GM12878 (cell line): ENCODE results near the gene SLC2A2. TPM values are rescaled to one million over a fixed set of nuclear protein-coding genes. Genes with fewer than 3 reads are reported as not detected.

ENCODE experiments used
- ATAC-seq: fragments of 200-7000 bp; cut with Tn5 transposase; 3 replicates; pipeline ENCODE4 v1.9.1; 2020; ENCODE audit warnings: mild to moderate bottlenecking, moderate library complexity
- BruUV-seq: library from RNA; stranded (reverse); fragments of 400-500 nt; replicated peaks from 2 replicates; lab custom pipeline; 2021; lab: Mats Ljungman, UMichigan
- CTCF ChIA-PET: fragments of 300-600 bp; sonication (Branson Sonifier 250); formaldehyde crosslinking; extraction: SDS; loops from one replicate; lab custom pipeline; 2021; ENCODE audit warnings: inconsistent platforms; lab: Yijun Ruan, JAX
- POLR2A ChIA-PET: fragments of 350-600 bp; formaldehyde crosslinking; extraction: SDS; loops from one replicate; lab custom pipeline; 2021; ENCODE audit warnings: inconsistent platforms; lab: Charles Lee
- RAD21 ChIA-PET: fragments of 300-600 bp; sonication (Branson Sonifier 250); formaldehyde crosslinking; loops from one replicate; lab custom pipeline; 2023; ENCODE audit warnings: antibody characterized with exemption; ENCODE audit not compliant: unreplicated experiment; lab: Charles Lee
- SMC1A ChIA-PET: fragments of 300-600 bp; sonication (Branson Sonifier 250); formaldehyde crosslinking; loops from one replicate; lab custom pipeline; 2023; ENCODE audit not compliant: unreplicated experiment, uncharacterized antibody; lab: Charles Lee
- DNase-seq: peaks from one replicate; pipeline ENCODE4 v3.0.0-alpha.2; 2011; ENCODE audit warnings: low read depth, low spot score
- FAIRE-seq: peaks from 3 replicates; lab custom pipeline; 2011; peaks lifted over from hg19 to GRCh38; lab: Jason Lieb, UNC
- H2AFZ ChIP-seq: 2 replicates; pipeline ENCODE4 v1.6.0; 2011; ENCODE audit warnings: low read depth, low read length, control low read depth; ENCODE audit not compliant: control insufficient read depth
- H3K27ac ChIP-seq: 2 replicates; pipeline ENCODE4 v1.5.1; 2011; ENCODE audit warnings: control low read depth; ENCODE audit not compliant: control insufficient read depth, insufficient read depth
- H3K27me3 ChIP-seq, 2 experiments: replicated peaks in 1 of 2; 2 replicates each; pipeline versions ENCODE4 v1.6.0 to v1.6.1; 2011; ENCODE audit warnings: low read length in 1 of 2; ENCODE audit not compliant: control insufficient read depth in 2 of 2, insufficient read depth in 2 of 2
- H3K36me3 ChIP-seq, 2 experiments: 2 replicates each; pipeline ENCODE4 v1.5.1; 2011; ENCODE audit warnings: low read length in 1 of 2; ENCODE audit not compliant: control insufficient read depth in 2 of 2, insufficient read depth in 2 of 2
- H3K4me1 ChIP-seq: 2 replicates; pipeline ENCODE4 v1.6.1; 2011; ENCODE audit warnings: mild to moderate bottlenecking, low read length, moderate library complexity, mixed read lengths; ENCODE audit not compliant: control insufficient read depth, insufficient read depth
- H3K4me2 ChIP-seq: 2 replicates; pipeline ENCODE4 v1.6.0; 2011; ENCODE audit warnings: control low read depth; ENCODE audit not compliant: control insufficient read depth, insufficient read depth
- H3K4me3 ChIP-seq: fragments of 200-600 bp; sonication (generic); 2 replicates; pipeline ENCODE4 v1.5.1; 2016
- H3K79me2 ChIP-seq: 2 replicates; pipeline ENCODE4 v1.6.0; 2011; ENCODE audit warnings: low read length; ENCODE audit not compliant: control insufficient read depth, insufficient read depth
- H3K9ac ChIP-seq: 2 replicates; pipeline ENCODE4 v1.8.0; 2011; ENCODE audit warnings: low read length, control low read depth, mixed read lengths; ENCODE audit not compliant: control insufficient read depth, insufficient read depth
- H3K9me3 ChIP-seq: replicated peaks from 3 replicates; pipeline ENCODE4 v1.5.1; 2011; ENCODE audit warnings: mild to moderate bottlenecking, low read length; ENCODE audit not compliant: control insufficient read depth, insufficient read depth
- H4K20me1 ChIP-seq: 2 replicates; pipeline ENCODE4 v1.6.0; 2011; ENCODE audit not compliant: control insufficient read depth, insufficient read depth
- CREB1 ChIP-seq: IDR thresholded peaks from 2 replicates; pipeline ENCODE4 v1.6.1; 2012; ENCODE audit warnings: low read depth, mild to moderate bottlenecking, inconsistent platforms
- IKZF2 ChIP-seq, 2 experiments: fragments of 450-650 bp; IDR thresholded peaks; 2 replicates each; pipeline ENCODE4 v1.6.1; 2017; ENCODE audit warnings: mild to moderate bottlenecking in 2 of 2, moderate library complexity in 2 of 2
- JUND ChIP-seq: IDR thresholded peaks from 2 replicates; pipeline ENCODE4 v1.6.1; 2012; ENCODE audit warnings: low read depth, mild to moderate bottlenecking, low read length, improper control_type of control experiment, moderate library complexity
- MTA3 ChIP-seq: IDR thresholded peaks from 2 replicates; pipeline ENCODE4 v1.6.1; 2012; ENCODE audit warnings: low read length, inconsistent platforms, borderline replicate concordance
- NFYA ChIP-seq: IDR thresholded peaks from 2 replicates; pipeline ENCODE4 v1.6.1; 2011; ENCODE audit warnings: low read depth, mild to moderate bottlenecking, low read length, improper control_type of control experiment, borderline replicate concordance
- NRF1 ChIP-seq: conservative IDR thresholded peaks from 2 replicates; pipeline ENCODE4 v1.6.1; 2011; ENCODE audit warnings: mild to moderate bottlenecking, low read depth, low read length, improper control_type of control experiment
- RELA ChIP-seq: fragments of 450-650 bp; IDR thresholded peaks from 2 replicates; pipeline ENCODE4 v1.8.0; 2014; ENCODE audit warnings: borderline replicate concordance; ENCODE audit not compliant: partially characterized antibody
- RUNX3 ChIP-seq: IDR thresholded peaks from 2 replicates; pipeline ENCODE4 v1.6.1; 2012; ENCODE audit warnings: low read length, inconsistent platforms
- SMAD5 ChIP-seq: IDR thresholded peaks from 2 replicates; pipeline ENCODE4 v1.6.1; 2016; ENCODE audit warnings: antibody characterized with exemption, low read depth
- ZNF384 ChIP-seq: IDR thresholded peaks from 2 replicates; pipeline ENCODE4 v1.6.1; 2012; ENCODE audit warnings: low read depth, mild to moderate bottlenecking, low read length, improper control_type of control experiment, borderline replicate concordance
- WGBS: methylation state at CpG from one replicate; pipeline ENCODE4 v1.1.6; 2016; ENCODE audit warnings: low lambda C conversion rate; ENCODE audit not compliant: insufficient replicate concordance, insufficient coverage; ENCODE audit errors: missing lambda C conversion rate; 5-methylcytosine and 5-hydroxymethylcytosine counted together
- in situ Hi-C: fragments of 300-500 bp; cut with MboI; formaldehyde crosslinking; loops from 9 replicates; pipeline ENCODE4 v1.14.3; 2018; ENCODE audit warnings: mixed read lengths
- intact Hi-C: fragments of 100-400 bp; cut with micrococcal nuclease; formaldehyde crosslinking; loops from one replicate; pipeline ENCODE4 v1.14.2; 2022; ENCODE audit not compliant: unreplicated experiment
- polyA plus RNA-seq, 11 experiments: library from polyadenylated mRNA; depleted of rRNA in 4 of 11; unstranded in 6 of 11; stranded (reverse) in 5 of 11; fragments of >200 nt; fragmentation: Nextera tagmentation in 4 of 11; fragmentation: Illumina TruSeq in 1 of 11; extraction: Ambion mirVana in 4 of 11; extraction: Trizol in 1 of 11; gene quantifications; 1 replicate in 1 of 11; 2 replicates in 10 of 11; pipeline versions ENCODE4 v1.2.1 to v1.2.3, GENCODE V29; 2011 to 2016; ENCODE audit warnings: inconsistent platforms in 2 of 11, missing spikeins in 2 of 11, low read depth in 1 of 11
- total RNA-seq, 4 experiments: library from RNA; depleted of rRNA in 3 of 4; stranded (reverse); fragments of >200 nt in 3 of 4; fragmentation: Illumina TruSeq in 1 of 4; extraction: Trizol in 1 of 4; gene quantifications; 2 replicates each; pipeline versions ENCODE4 v1.2.1 to v1.2.3, GENCODE V29; 2013 to 2021
- TF ChIP-seq, protein P1 (sequence below): fragments of 450-650 bp; formaldehyde crosslinking; IDR thresholded peaks from 2 replicates; pipeline ENCODE4 v1.4.0; 2020; ENCODE audit warnings: mild to moderate bottlenecking, moderate library complexity
- TF ChIP-seq, protein P2 (sequence below): fragments of 450-650 bp; IDR thresholded peaks from 2 replicates; pipeline ENCODE4 v1.6.1; 2018; ENCODE audit warnings: mild to moderate bottlenecking, low read depth, moderate library complexity; ENCODE audit not compliant: partially characterized antibody
- TF ChIP-seq, protein P3 (sequence below): fragments of 450-650 bp; formaldehyde crosslinking; IDR thresholded peaks from 2 replicates; pipeline ENCODE4 v1.4.0; 2022; ENCODE audit warnings: mild to moderate bottlenecking, moderate library complexity
- TF ChIP-seq, protein P4 (sequence below): IDR thresholded peaks from 2 replicates; pipeline ENCODE4 v1.6.1; 2011; ENCODE audit warnings: low read depth, low read length, improper control_type of control experiment, borderline replicate concordance

Gene SLC2A2
- total and polyA plus RNA-seq, 10 of the 15 experiments (the other 5 are each of a cell fraction or from before 2014, with no cell fraction given) = 0.04 to 0.10 (median 0.04) TPM; not detected in 7

DNA sequence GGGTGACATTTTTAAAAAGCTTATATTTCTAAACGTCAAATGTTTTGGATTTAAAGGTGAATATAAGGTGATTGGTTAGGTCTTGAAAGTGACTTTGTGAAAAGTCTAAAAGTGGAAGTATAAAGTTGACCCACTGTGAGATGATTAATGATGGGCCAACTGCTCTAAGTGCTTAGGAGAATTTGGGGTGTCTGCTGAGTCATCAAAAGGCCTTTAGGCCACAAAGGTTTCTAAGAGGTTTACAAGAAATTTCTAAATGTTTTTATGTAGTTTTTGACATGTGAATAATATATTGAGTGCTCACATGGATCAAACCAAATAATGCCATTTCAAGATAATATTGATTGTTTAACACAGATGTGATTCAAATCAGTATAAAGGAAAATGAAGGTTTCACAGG, 39.2 kb upstream of the SLC2A2 start:
- H3K4me2 ChIP-seq = no peak overlapping the region
- H3K4me3 ChIP-seq = no peak overlapping the region
- no peak overlapping the region for H3K27ac ChIP-seq
- H3K79me2 ChIP-seq = no peaks in the 10 kb centered on the region
- no peaks in the 10 kb centered on the region for H3K27me3 ChIP-seq
- ChIA-PET SMC1A (interaction anchor here (2.0 kb wide), 1 partner anchor 15 kb away, joined by 5 read pairs; no protein-coding TSS in a partner anchor), POLR2A (no interaction called here), RAD21 (no interaction called here), CTCF (interaction anchor here (0.6 to 2.0 kb wide), 3 partner anchors 9 to 581 kb away, joined by 3 to 5 read pairs (median 3); no protein-coding TSS in a partner anchor)
- 94% methylated on average over 1 of the region's 1 CpG for WGBS
- H3K9me3 ChIP-seq = no peaks in the 10 kb centered on the region
- no TSS peak for BruUV-seq
- ATAC-seq (no peak), DNase-seq (no peak), FAIRE-seq (no peak)
- no peak overlapping the region for H2AFZ ChIP-seq
- no peaks in the 10 kb centered on the region for H3K4me1 ChIP-seq
- H3K9ac ChIP-seq = no peak overlapping the region
- H3K36me3 ChIP-seq = peaks cover 6 to 39% of the 10 kb centered on the region in 2 experiments; a peak in 3 of 4 replicates
- intact Hi-C loops (no loop called here), in situ Hi-C loops (no loop called here)
- no peaks in the 10 kb centered on the region for H4K20me1 ChIP-seq
- TF ChIP-seq SMAD5 (no peak), RELA (no peak), CREB1 (no peak), MTA3 (no peak), NFYA (no peak), ZNF384 (no peak), JUND (no peak), IKZF2 (IDR thresholded peaks at IDR 0.05) (no peak), NRF1 (no peak), RUNX3 (no peak)
- TF ChIP-seq, protein P1, sequence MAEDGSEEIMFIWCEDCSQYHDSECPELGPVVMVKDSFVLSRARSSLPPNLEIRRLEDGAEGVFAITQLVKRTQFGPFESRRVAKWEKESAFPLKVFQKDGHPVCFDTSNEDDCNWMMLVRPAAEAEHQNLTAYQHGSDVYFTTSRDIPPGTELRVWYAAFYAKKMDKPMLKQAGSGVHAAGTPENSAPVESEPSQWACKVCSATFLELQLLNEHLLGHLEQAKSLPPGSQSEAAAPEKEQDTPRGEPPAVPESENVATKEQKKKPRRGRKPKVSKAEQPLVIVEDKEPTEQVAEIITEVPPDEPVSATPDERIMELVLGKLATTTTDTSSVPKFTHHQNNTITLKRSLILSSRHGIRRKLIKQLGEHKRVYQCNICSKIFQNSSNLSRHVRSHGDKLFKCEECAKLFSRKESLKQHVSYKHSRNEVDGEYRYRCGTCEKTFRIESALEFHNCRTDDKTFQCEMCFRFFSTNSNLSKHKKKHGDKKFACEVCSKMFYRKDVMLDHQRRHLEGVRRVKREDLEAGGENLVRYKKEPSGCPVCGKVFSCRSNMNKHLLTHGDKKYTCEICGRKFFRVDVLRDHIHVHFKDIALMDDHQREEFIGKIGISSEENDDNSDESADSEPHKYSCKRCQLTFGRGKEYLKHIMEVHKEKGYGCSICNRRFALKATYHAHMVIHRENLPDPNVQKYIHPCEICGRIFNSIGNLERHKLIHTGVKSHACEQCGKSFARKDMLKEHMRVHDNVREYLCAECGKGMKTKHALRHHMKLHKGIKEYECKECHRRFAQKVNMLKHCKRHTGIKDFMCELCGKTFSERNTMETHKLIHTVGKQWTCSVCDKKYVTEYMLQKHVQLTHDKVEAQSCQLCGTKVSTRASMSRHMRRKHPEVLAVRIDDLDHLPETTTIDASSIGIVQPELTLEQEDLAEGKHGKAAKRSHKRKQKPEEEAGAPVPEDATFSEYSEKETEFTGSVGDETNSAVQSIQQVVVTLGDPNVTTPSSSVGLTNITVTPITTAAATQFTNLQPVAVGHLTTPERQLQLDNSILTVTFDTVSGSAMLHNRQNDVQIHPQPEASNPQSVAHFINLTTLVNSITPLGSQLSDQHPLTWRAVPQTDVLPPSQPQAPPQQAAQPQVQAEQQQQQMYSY (CRISPR knock-in tag) = no peak
- TF ChIP-seq, protein P2, sequence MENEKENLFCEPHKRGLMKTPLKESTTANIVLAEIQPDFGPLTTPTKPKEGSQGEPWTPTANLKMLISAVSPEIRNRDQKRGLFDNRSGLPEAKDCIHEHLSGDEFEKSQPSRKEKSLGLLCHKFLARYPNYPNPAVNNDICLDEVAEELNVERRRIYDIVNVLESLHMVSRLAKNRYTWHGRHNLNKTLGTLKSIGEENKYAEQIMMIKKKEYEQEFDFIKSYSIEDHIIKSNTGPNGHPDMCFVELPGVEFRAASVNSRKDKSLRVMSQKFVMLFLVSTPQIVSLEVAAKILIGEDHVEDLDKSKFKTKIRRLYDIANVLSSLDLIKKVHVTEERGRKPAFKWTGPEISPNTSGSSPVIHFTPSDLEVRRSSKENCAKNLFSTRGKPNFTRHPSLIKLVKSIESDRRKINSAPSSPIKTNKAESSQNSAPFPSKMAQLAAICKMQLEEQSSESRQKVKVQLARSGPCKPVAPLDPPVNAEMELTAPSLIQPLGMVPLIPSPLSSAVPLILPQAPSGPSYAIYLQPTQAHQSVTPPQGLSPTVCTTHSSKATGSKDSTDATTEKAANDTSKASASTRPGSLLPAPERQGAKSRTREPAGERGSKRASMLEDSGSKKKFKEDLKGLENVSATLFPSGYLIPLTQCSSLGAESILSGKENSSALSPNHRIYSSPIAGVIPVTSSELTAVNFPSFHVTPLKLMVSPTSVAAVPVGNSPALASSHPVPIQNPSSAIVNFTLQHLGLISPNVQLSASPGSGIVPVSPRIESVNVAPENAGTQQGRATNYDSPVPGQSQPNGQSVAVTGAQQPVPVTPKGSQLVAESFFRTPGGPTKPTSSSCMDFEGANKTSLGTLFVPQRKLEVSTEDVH = no peak
- TF ChIP-seq, protein P3, sequence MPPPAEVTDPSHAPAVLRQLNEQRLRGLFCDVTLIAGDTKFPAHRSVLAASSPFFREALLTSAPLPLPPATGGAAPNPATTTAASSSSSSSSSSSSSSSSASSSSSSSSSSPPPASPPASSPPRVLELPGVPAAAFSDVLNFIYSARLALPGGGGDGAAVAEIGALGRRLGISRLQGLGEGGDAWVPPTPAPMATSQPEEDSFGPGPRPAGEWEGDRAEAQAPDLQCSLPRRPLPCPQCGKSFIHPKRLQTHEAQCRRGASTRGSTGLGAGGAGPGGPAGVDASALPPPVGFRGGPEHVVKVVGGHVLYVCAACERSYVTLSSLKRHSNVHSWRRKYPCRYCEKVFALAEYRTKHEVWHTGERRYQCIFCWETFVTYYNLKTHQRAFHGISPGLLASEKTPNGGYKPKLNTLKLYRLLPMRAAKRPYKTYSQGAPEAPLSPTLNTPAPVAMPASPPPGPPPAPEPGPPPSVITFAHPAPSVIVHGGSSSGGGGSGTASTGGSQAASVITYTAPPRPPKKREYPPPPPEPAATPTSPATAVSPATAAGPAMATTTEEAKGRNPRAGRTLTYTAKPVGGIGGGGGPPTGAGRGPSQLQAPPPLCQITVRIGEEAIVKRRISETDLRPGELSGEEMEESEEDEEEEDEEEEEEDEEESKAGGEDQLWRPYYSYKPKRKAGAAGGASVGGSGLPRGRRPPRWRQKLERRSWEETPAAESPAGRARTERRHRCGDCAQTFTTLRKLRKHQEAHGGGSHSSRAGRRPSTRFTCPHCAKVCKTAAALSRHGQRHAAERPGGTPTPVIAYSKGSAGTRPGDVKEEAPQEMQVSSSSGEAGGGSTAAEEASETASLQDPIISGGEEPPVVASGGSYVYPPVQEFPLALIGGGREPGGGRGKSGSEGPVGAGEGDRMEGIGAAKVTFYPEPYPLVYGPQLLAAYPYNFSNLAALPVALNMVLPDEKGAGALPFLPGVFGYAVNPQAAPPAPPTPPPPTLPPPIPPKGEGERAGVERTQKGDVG (CRISPR knock-in tag) = no peak
- TF ChIP-seq, protein P4, sequence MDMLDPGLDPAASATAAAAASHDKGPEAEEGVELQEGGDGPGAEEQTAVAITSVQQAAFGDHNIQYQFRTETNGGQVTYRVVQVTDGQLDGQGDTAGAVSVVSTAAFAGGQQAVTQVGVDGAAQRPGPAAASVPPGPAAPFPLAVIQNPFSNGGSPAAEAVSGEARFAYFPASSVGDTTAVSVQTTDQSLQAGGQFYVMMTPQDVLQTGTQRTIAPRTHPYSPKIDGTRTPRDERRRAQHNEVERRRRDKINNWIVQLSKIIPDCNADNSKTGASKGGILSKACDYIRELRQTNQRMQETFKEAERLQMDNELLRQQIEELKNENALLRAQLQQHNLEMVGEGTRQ = no peak
